Tibial artery (tissue), 4 donors: ENCODE data around the gene SEMA5B.

Experiments used
- DNase-seq, 2 donors: peaks; one replicate each; pipeline ENCODE4 v3.0.0-alpha.2; 2019
- H3K27ac ChIP-seq, 2 donors: fragments of 200-600 bp; sonication (generic) in 1 of 2; 1 replicate in 1 of 2; 2 replicates in 1 of 2; pipeline ENCODE4 v1.5.1; 2018 to 2019; ENCODE audit warnings: mild to moderate bottlenecking in 1 of 2
- H3K27me3 ChIP-seq, 2 donors: fragments of 200-600 bp; sonication (generic) in 1 of 2; one replicate each; pipeline versions ENCODE4 v1.5.1 to v1.6.0; 2016 to 2019
- H3K36me3 ChIP-seq, 3 donors: fragments of 200-600 bp; sonication (generic) in 2 of 3; one replicate each; pipeline ENCODE4 v1.5.1; 2016 to 2019; ENCODE audit warnings: mild to moderate bottlenecking in 2 of 3
- H3K4me1 ChIP-seq, 4 donors: fragments of 200-600 bp; sonication (generic) in 2 of 4; 1 replicate in 3 of 4; 2 replicates in 1 of 4; pipeline ENCODE4 v1.5.1; 2016 to 2019
- H3K4me3 ChIP-seq, 2 donors: fragments of 200-600 bp; sonication (generic) in 1 of 2; 1 replicate in 1 of 2; 2 replicates in 1 of 2; pipeline ENCODE4 v1.5.1; 2018 to 2019; ENCODE audit warnings: mild to moderate bottlenecking in 2 of 2
- H3K9me3 ChIP-seq, 3 donors: fragments of 200-600 bp; sonication (generic) in 1 of 3; one replicate each; pipeline ENCODE4 v1.5.1; 2016 to 2019
- intact Hi-C: fragments of 100-400 bp; cut with DNase I; formaldehyde crosslinking; loops from one replicate; pipeline ENCODE4 v1.15.0; 2023; ENCODE audit warnings: low total_unique reads
- TF ChIP-seq, protein P1 (sequence below), 2 experiments: fragments of 200-600 bp in 1 of 2; fragments of 450-650 bp in 1 of 2; IDR thresholded peaks; one replicate each; pipeline ENCODE4 v1.5.1; 2017 to 2019; ENCODE audit warnings: antibody characterized with exemption in 2 of 2, mild to moderate bottlenecking in 1 of 2, moderate library complexity in 1 of 2

The SEMA5B gene

GRCh38 chr3:123015596-123015995 is 12.0 kb downstream of the SEMA5B start:
- Histone ChIP-seq H3K9me3 (no peaks in the 10 kb centered on the region), H3K27ac (no peak overlapping the region), H3K27me3 (peaks cover 0 to 6% of the 10 kb centered on the region in 2 donors), H3K36me3 (no peaks in the 10 kb centered on the region), H3K4me3 (no peak overlapping the region), H3K4me1 (no peaks in the 10 kb centered on the region)
- DNase-seq = no peak
- intact Hi-C loops = no loop called here
- TF ChIP-seq, protein P1, sequence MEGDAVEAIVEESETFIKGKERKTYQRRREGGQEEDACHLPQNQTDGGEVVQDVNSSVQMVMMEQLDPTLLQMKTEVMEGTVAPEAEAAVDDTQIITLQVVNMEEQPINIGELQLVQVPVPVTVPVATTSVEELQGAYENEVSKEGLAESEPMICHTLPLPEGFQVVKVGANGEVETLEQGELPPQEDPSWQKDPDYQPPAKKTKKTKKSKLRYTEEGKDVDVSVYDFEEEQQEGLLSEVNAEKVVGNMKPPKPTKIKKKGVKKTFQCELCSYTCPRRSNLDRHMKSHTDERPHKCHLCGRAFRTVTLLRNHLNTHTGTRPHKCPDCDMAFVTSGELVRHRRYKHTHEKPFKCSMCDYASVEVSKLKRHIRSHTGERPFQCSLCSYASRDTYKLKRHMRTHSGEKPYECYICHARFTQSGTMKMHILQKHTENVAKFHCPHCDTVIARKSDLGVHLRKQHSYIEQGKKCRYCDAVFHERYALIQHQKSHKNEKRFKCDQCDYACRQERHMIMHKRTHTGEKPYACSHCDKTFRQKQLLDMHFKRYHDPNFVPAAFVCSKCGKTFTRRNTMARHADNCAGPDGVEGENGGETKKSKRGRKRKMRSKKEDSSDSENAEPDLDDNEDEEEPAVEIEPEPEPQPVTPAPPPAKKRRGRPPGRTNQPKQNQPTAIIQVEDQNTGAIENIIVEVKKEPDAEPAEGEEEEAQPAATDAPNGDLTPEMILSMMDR (IDR thresholded peaks at IDR 0.05) = no peak

DNA sequence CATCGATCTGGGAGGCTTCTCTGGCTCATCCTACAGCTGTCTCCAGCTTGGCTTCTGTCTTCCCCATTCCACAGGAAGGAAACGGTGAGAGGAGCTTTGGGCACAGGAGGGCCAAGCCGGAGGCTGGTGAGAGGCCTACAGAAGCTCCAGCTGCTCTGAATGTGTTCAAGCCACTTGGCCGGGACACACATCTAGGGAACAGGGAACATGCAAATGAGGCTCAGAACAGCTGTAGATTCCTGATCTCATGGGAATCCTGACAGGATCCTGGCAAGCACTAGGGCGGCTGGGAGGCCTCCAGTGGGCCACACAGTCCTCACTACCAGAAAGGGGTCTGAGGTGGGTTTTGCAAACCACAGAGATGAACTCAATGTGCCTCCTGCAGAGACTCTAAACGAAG is 13.7 kb downstream of the SEMA5B start:
- Histone ChIP-seq H3K36me3 (no peaks in the 10 kb centered on the region), H3K9me3 (no peaks in the 10 kb centered on the region), H3K4me1 (no peaks in the 10 kb centered on the region), H3K27ac (no peak overlapping the region), H3K4me3 (no peak overlapping the region), H3K27me3 (peaks cover 0 to 6% of the 10 kb centered on the region in 2 donors)
- no peak for DNase-seq
- TF ChIP-seq, protein P1 (IDR thresholded peaks at IDR 0.05) = no peak
- intact Hi-C loops = no loop called here

DNA sequence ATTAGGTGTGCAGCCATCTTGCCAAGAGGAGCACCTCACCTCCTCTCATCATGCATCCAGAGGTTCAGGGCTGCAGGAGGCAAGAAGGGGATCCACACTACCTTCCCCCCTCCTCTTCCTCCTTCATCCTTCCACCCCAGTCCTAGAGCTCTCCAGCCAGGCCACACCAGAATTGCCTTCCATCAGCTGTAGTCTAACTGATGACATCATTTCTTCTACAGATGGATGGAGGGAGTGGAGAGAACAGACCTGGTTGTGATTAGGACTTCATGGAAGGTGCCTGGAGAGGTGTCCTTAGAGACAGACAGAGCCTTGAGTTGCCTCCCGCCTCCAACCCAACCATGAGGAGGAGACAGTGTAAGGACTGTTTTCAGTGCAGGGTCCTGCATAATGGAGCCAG is 14.9 kb downstream of the SEMA5B start:
- DNase-seq = no peak
- Histone ChIP-seq H3K4me1 (no peaks in the 10 kb centered on the region), H3K27me3 (peaks cover 0 to 3% of the 10 kb centered on the region in 2 donors), H3K36me3 (no peaks in the 10 kb centered on the region), H3K27ac (no peak overlapping the region), H3K9me3 (no peaks in the 10 kb centered on the region), H3K4me3 (no peak overlapping the region)
- TF ChIP-seq, protein P1 (IDR thresholded peaks at IDR 0.05) = no peak
- intact Hi-C loops = no loop called here

GRCh38 chr3:123011447-123011846 is 16.1 kb downstream of the SEMA5B start:
- TF ChIP-seq, protein P1 (IDR thresholded peaks at IDR 0.05) = no peak
- no peaks in the 10 kb centered on the region for H3K9me3 ChIP-seq

GRCh38 chr3:123008840-123009239 is 18.7 kb downstream of the SEMA5B start:
- DNase-seq = no peak
- H3K9me3 ChIP-seq = no peaks in the 10 kb centered on the region
- TF ChIP-seq, protein P1 (IDR thresholded peaks at IDR 0.05) = no peak
- H3K27me3 ChIP-seq = no peaks in the 10 kb centered on the region
- intact Hi-C loops = no loop called here
- H3K4me3 ChIP-seq = no peak overlapping the region
- no peaks in the 10 kb centered on the region for H3K36me3 ChIP-seq
- no peaks in the 10 kb centered on the region for H3K4me1 ChIP-seq
- no peak overlapping the region for H3K27ac ChIP-seq

More at GRCh38 chr3:123011447-123011846, 16.1 kb downstream of the SEMA5B start:
- no peaks in the 10 kb centered on the region for H3K27me3 ChIP-seq
- intact Hi-C loops = no loop called here
- no peak overlapping the region for H3K4me3 ChIP-seq
- DNase-seq = no peak
- H3K36me3 ChIP-seq = no peaks in the 10 kb centered on the region
- no peak overlapping the region for H3K27ac ChIP-seq
- no peaks in the 10 kb centered on the region for H3K4me1 ChIP-seq

GRCh38 chr3:123006609-123007008 is 21.0 kb downstream of the SEMA5B start:
- TF ChIP-seq, protein P1 (IDR thresholded peaks at IDR 0.05) = no peak
- Histone ChIP-seq H3K4me1 (no peaks in the 10 kb centered on the region), H3K36me3 (no peaks in the 10 kb centered on the region), H3K9me3 (no peaks in the 10 kb centered on the region), H3K27me3 (peaks cover 0 to 8% of the 10 kb centered on the region in 2 donors), H3K4me3 (no peak overlapping the region), H3K27ac (no peak overlapping the region)
- DNase-seq = no peak
- intact Hi-C loops = no loop called here
